Measurements from ENCODE around the gene RPRD1A.

GRCh38 chr18:35953688-35954087 is 113.7 kb downstream of the RPRD1A start:
- TF ChIP-seq EZH2phosphoT487 (IDR thresholded peaks at IDR 0.05; ENCODE audit: insufficient read depth, low read depth), result no peak
- no peak for TF ChIP-seq EZH2 (IDR thresholded peaks at IDR 0.05; ENCODE audit: insufficient read depth, poor library complexity, severe bottlenecking)
